Posterior vena cava (tissue), 2 donors: ENCODE results near the gene MED29. TPM values are rescaled to one million over a fixed set of nuclear protein-coding genes. Genes with fewer than 3 reads are reported as not detected.

Source experiments
- DNase-seq: peaks from one replicate; pipeline ENCODE4 v3.0.0-alpha.2; 2020; ENCODE audit warnings: low spot score
- intact Hi-C, 2 donors: fragments of 100-400 bp; cut with DNase I; formaldehyde crosslinking; loops; one replicate each; pipeline versions ENCODE4 v1.14.1 to v1.14.2; 2022 to 2023
- total RNA-seq, 2 donors: library from RNA; stranded (reverse); fragmentation: NEBNext Ultra II Directional; extraction: Animal tissue kit (Norgen Biotek cat#: 25700); gene quantifications; one replicate each; pipeline ENCODE4 v1.2.1, GENCODE V29; 2021
- donor health status: DM: yes; HTN: yes; CAD: no.
- donor health status: DM: yes; HTN: yes; CAD: no.

The MED29 gene
- total RNA-seq, 2 donors from 2014 or later, result 32.7 to 33.3 TPM

DNA sequence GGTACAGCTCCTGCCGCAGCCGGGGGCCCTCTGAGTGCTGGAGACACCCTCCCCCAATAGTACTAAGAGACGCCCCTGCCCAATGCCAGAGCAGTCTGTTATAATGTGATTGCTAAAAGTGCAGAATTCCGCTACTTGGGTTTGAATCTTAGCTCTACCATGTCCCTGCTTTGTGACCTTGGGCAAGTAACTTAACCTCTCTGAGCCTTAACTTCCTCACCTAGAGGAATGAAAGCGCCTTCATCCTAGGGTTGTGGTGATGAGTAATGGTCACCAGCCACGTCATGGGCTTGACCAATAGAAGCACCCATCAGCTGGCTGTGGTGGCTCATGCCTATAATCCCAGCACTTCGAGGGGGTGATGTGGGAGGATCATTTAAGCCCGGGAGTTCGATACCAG lies 27.8 kb downstream of the MED29 start:
- no peak for DNase-seq
- intact Hi-C loops, result no loop called here

- intact Hi-C loops, result no loop called here
- no peak for DNase-seq
Measured at GRCh38 chr19:39420769-39421168, 29.6 kb downstream of the MED29 start.

DNA sequence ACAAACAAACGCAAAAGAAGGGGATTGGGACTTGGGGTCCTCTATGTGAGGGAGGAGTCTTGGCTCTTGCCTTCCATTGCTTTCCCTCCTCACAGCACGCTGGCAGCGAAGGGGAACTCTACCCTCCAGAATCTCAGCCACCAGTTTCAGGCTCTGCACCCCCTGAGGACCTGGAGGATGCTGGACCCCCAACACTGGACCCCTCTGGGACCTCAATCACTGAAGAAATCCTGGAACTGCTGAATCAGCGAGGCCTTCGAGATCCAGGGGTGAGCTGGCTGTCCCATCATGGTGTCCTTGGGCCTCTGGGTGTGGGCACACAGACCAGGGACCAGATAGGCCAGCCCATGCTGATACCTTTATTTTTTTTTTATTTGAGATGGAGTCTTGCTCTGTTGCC lies 30.8 kb downstream of the MED29 start:
- intact Hi-C loops, result no loop called here
- DNase-seq, result no peak

- intact Hi-C loops, result no loop called here
- DNase-seq, result no peak
Measured at GRCh38 chr19:39423258-39424086, 32.3 kb downstream of the MED29 start.

DNA sequence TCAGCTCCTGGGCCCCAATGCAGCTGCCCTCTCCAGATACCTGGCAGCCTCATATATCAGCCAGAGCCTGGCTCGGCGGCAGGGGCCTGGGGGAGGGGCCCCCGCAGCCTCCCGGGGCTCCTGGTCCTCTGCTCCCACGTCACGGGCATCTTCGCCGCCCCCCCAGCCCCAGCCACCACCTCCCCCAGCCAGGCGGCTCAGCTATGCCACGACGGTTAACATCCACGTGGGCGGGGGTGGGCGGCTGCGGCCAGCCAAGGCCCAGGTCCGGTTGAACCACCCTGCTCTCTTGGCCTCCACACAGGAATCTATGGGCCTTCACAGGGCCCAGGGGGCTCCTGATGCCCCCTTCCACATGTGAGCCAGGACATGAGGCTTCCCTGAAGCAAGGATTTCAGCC lies 33.8 kb downstream of the MED29 start:
- no peak for DNase-seq
- intact Hi-C loops, result no loop called here

- no peak for DNase-seq
- intact Hi-C loops, result no loop called here
Measured at GRCh38 chr19:39425744-39426143, 34.6 kb downstream of the MED29 start.

DNA sequence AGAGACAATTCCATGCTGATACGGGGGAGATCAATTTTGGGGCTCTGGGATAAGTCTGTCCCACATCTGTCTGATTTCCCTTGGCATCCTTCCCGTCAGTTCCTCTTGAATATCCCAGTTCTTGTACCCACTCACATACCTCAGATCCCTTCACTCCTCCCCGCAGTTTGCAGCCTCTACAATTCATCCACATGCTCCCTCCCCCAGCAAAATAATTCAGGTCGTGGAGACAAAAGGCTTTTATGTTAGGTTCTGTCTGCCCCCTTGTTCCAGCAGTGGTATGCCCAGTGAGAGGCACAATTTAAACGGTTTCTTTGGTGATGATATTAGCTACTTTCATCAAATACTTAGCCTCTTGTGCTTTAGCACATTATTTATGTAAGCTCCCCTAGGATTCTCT lies 35.0 kb downstream of the MED29 start:
- intact Hi-C loops, result no loop called here
- no peak for DNase-seq

DNA sequence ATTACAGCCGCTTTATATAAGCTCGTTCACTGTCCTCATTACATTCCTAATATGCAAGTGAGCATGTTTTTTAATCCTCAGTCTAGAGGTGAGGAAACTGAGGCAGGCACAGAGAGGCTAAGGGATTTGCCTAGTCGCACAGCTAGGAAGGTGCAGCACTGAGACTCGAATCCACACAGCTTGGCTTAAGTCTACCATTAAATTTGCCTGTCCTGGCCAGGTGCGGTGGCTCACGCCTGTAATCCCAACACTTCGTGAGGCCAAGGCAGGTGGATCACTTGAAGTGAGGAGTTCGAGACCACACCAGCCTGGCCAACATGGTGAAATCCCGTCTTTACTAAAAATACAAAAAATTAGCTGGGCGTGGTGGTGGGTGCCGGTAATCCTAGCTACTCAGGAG lies 36.5 kb downstream of the MED29 start:
- intact Hi-C loops, result no loop called here
- no peak for DNase-seq

GRCh38 chr19:39428283-39429112 lies 37.3 kb downstream of the MED29 start:
- peak; percentile 93 for DNase-seq
- intact Hi-C loops, result no loop called here

GRCh38 chr19:39430675-39431593 lies 39.8 kb downstream of the MED29 start:
- peak; percentile 90 for DNase-seq
- intact Hi-C loops, result loop anchor here in 1 of 2 donors (5.0 to 10.0 kb wide), 2 partner anchors 34 to 86 kb away; partner anchors contain the start of gene SAMD4B

- intact Hi-C loops, result loop anchor here in 1 of 2 donors (5.0 to 10.0 kb wide), 2 partner anchors 35 to 88 kb away; partner anchors contain the start of gene SAMD4B
- DNase-seq, result no peak
Measured at GRCh38 chr19:39432677-39433025, 41.5 kb downstream of the MED29 start.

GRCh38 chr19:39433480-39434079 lies 42.4 kb downstream of the MED29 start:
- no peak for DNase-seq
- intact Hi-C loops, result loop anchor here in 1 of 2 donors (5.0 to 10.0 kb wide), 2 partner anchors 36 to 89 kb away; partner anchors contain the start of gene SAMD4B

DNA sequence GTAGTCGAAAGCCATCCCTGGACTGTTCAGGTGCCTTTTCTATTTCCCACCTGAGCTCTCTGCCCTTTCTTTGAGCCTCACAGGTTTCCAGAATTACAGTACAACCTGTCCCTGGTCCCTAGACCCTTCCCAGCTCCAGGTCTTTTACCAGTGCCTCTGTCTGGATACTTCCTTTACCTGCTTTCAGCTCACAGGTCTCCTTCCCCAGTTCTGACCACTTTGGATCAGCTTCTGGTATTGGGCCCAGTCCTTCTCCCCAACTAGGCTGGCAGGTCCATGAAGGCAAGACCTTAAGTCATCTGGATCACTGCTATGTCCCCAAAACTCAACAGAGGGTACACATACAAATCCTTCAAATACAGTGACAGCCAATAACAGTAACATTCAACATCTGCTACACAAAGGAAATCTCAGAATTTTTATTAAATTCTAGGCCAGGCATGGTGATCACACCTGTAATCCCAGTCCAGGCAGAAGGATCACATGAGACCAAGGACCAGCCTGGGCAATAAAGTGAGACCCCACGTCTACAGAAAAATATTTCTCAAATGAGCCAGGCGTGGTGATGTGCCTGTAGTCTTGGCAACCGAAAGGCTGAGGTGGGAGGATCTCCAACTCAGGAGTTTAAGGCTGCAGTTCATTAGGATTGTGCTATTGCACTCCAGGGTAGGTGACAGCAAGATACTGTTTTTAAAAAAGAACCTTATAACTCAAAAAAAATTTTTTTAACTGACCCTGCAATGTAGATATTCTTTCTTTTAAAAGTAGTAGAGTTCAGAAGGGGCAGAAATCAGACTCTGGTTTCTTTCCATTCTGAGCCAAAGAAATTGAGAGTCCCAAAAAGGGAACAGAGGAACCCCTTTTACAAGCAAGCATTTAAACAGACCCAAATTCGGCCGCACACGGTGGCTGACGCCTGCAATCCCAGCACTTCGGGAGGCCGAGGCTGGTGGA lies 43.2 kb downstream of the MED29 start:
- no peak for DNase-seq
- intact Hi-C loops, result loop anchor here in 1 of 2 donors (5.0 to 10.0 kb wide), 2 partner anchors 37 to 90 kb away; partner anchors contain the start of gene SAMD4B

- intact Hi-C loops, result loop anchor here in 1 of 2 donors (10.0 kb wide), 1 partner anchor 91 kb away; the partner anchor contains the start of gene SAMD4B
Measured at GRCh38 chr19:39435499-39436349, 44.5 kb downstream of the MED29 start, which contains the start of gene RPS16. Gene RPS16 (minus strand): TSS chr19:39435949. CDS start chr19:39435895, 54 bp downstream.

GRCh38 chr19:39436350-39436716 lies 45.2 kb downstream of the MED29 start:
- no peak for DNase-seq
- intact Hi-C loops, result loop anchor here in 1 of 2 donors (10.0 kb wide), 1 partner anchor 92 kb away; the partner anchor contains the start of gene SAMD4B

More at GRCh38 chr19:39435499-39436349, 44.5 kb downstream of the MED29 start, which contains the start of gene RPS16:
- peak; percentile 100 for DNase-seq

GRCh38 chr19:39438270-39438934 lies 47.2 kb downstream of the MED29 start:
- DNase-seq, result no peak
- intact Hi-C loops, result loop anchor here in 1 of 2 donors (10.0 kb wide), 1 partner anchor 94 kb away; the partner anchor contains the start of gene SAMD4B
